ENCODE measurements around the gene C1QTNF1. TPM values are rescaled to one million over a fixed set of nuclear protein-coding genes. Genes with fewer than 3 reads are reported as not detected.

C1QTNF1 gene
- total and polyA plus RNA-seq, 2 donors (not counting 3 experiments of a cell fraction or from before 2014, with no cell fraction given), result 2.5 to 4.0 TPM

- DNase-seq (ENCODE audit: low read depth, low spot score) (no peak), FAIRE-seq (no peak)
- Histone ChIP-seq H2AFZ (ENCODE audit: low read depth, low read length) (no peak overlapping the region), H4K20me1 (replicated peaks; ENCODE audit: control insufficient read depth, extremely low read depth, insufficient read depth, low read length) (no peaks in the 10 kb centered on the region), H3K4me3 (replicated peaks in 1 of 3; ENCODE audit: insufficient read depth in 1 of 3, low read depth in 1 of 3, low read length in 3 of 3) (no peak overlapping the region), H3K27ac (ENCODE audit: insufficient read depth, low read depth, low read length) (no peak overlapping the region), H3K36me3 (ENCODE audit: control insufficient read depth in 2 of 2, extremely low read depth in 1 of 2, insufficient read depth in 2 of 2, low read length in 2 of 2) (peaks cover 6 to 29% of the 10 kb centered on the region in 2 experiments), H3K4me1 (ENCODE audit: control insufficient read depth, extremely low read depth, insufficient read depth, low read length) (peaks cover 5% of the 10 kb centered on the region), H3K79me2 (ENCODE audit: control insufficient read depth, insufficient read depth, low read length) (peaks cover 70% of the 10 kb centered on the region), H3K9ac (replicated peaks; ENCODE audit: extremely low read depth, insufficient read depth, low read length) (no peak overlapping the region), H3K9me1 (replicated peaks; ENCODE audit: control insufficient read depth, extremely low read depth, insufficient read depth, low read length) (no peaks in the 10 kb centered on the region), H3K4me2 (ENCODE audit: insufficient read depth, low read length) (no peak overlapping the region), H3K9me3 (replicated peaks; ENCODE audit: control insufficient read depth, insufficient read depth, low read length) (no peaks in the 10 kb centered on the region), H3K27me3 (ENCODE audit: control insufficient read depth in 2 of 2, insufficient read depth in 2 of 2, low read length in 2 of 2) (no peaks in the 10 kb centered on the region)
- dilution Hi-C loops (cut with MboI; ENCODE audit: extremely low pct_ligation_motif_present, low sequenced_read_pairs) (no loop called here), intact Hi-C loops (cut with micrococcal nuclease) (no loop called here)
- ChIA-PET POLR2A (no interaction called here), CTCF (no interaction called here)
- no TSS peak for BruUV-seq (replicated peaks)
- no peak for TF ChIP-seq POLR2A (IDR thresholded peaks at IDR 0.05; ENCODE audit: low read depth, low read length)
- no peak for TF ChIP-seq EZH2 (IDR thresholded peaks at IDR 0.05; ENCODE audit: borderline replicate concordance, low read depth, low read length, severe bottlenecking)
- TF ChIP-seq GATA2 (IDR thresholded peaks at IDR 0.05; ENCODE audit: insufficient read depth, insufficient read length, low read depth, low read length), result no peak
- TF ChIP-seq CTCF (IDR thresholded peaks at IDR 0.05; ENCODE audit: extremely low read depth in 1 of 2, insufficient read depth in 1 of 2, low read depth in 1 of 2, low read length in 2 of 2), result no peak
- no peak for TF ChIP-seq POLR2AphosphoS5 (IDR thresholded peaks at IDR 0.05; ENCODE audit: insufficient read depth, low read depth, low read length)
- TF ChIP-seq MAX (IDR thresholded peaks at IDR 0.05; ENCODE audit: insufficient read depth, insufficient read length), result no peak
- TF ChIP-seq FOS (IDR thresholded peaks at IDR 0.05; ENCODE audit: borderline replicate concordance, insufficient read depth, low read length), result no peak
- TF ChIP-seq JUN (IDR thresholded peaks at IDR 0.05; ENCODE audit: borderline replicate concordance, insufficient read depth, insufficient read length, low read depth), result no peak
- TF ChIP-seq MYC (IDR thresholded peaks at IDR 0.05; ENCODE audit: low read depth, low read length), result no peak
Measured at GRCh38 chr17:79000396-79001189, 23.4 kb upstream of the C1QTNF1 start.
